ENCODE data around the gene CDCA8. TPM values are rescaled to one million over a fixed set of nuclear protein-coding genes. Genes with fewer than 3 reads are reported as not detected.
A peak's percentile ranks its signal among the peaks of the same experiment; 100 is the strongest.

The CDCA8 gene
- total and polyA plus RNA-seq, 9 donors, result 2.2 to 13.7 (median 11.2) TPM

DNA sequence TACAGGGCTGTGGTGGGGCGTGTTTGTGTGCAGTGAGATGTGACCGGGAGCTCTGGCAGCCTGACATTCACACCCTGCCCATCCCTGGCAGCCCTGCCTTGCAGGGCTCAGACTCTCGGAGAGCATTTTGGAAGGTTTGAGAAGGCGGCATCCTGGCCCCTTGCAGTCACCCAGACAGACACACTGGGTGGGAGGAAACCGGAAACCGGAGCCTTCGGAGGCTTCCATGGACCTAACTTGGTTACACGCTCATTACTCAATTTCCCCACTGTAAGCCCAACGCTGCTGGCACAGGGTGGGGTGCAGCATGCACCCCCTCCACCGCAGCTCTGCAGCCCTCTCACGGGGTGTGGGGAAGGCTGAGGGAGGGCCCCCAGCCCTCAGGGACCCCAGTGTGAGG is 35.4 kb upstream of the CDCA8 start:
- no peak overlapping the region for H3K27ac ChIP-seq (ENCODE audit: low read length)
- WGBS (ENCODE audit: insufficient coverage), result 82% methylated on average over 4 of the region's 11 CpGs
- no peak for DNase-seq
- H3K4me1 ChIP-seq (ENCODE audit: control insufficient read depth, insufficient read depth, low read length), result peaks cover 6% of the 10 kb centered on the region
- H3K4me3 ChIP-seq (ENCODE audit: low read length), result no peak overlapping the region
- peaks cover 22% of the 10 kb centered on the region for H3K27me3 ChIP-seq (ENCODE audit: control insufficient read depth, insufficient read depth, low read length)
- H3K36me3 ChIP-seq (ENCODE audit: control insufficient read depth, insufficient read depth, low read length), result no peaks in the 10 kb centered on the region
- no peaks in the 10 kb centered on the region for H3K9me3 ChIP-seq (replicated peaks; ENCODE audit: control insufficient read depth, low read depth, low read length)

DNA sequence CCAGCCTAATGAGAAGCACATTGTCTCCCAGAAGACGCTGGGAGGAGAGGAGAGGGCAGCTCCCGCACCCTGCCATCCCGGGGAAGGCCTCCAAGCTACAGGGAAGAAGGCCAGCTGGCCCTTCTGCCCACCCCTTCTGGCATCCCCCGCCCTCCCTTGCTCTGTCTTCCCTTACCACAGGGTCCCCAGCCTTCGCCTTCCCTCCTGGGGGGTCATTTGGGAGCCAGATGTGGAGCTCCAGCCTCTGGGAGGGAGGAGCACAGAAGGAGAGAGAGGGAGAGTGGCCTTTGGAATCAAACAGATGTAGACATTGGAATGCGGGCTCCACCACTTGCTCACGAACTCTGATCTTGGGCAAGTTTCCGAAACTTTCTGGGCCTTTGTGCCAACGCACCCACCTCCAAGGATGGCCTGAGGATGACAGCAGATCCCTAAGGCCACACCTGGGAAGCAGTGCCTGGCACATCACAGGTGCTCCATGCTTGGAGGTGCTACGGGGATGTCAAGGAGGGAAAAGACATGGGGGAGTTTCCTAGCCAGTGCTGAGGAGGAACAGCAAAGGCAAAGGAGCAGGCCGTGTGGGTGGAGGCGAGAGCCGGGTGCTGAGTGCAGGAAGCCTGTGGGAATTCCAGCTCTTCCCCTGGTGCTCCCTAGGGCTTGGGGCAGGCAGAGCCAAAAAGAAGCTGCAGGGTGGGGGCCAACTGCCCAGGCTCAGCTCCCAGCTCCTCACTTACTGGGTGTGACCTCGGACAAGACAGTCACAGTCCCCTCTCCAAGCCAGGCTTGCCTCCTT is 34.5 kb upstream of the CDCA8 start:
- Histone ChIP-seq H3K4me1 (ENCODE audit: control insufficient read depth, insufficient read depth, low read length) (peaks cover 9% of the 10 kb centered on the region), H3K9me3 (replicated peaks; ENCODE audit: control insufficient read depth, low read depth, low read length) (no peaks in the 10 kb centered on the region), H3K4me3 (ENCODE audit: low read length) (no peak overlapping the region), H3K27me3 (ENCODE audit: control insufficient read depth, insufficient read depth, low read length) (peaks cover 22% of the 10 kb centered on the region), H3K36me3 (ENCODE audit: control insufficient read depth, insufficient read depth, low read length) (no peaks in the 10 kb centered on the region), H3K27ac (ENCODE audit: low read length) (no peak overlapping the region)
- 49% methylated on average over 7 of the region's 14 CpGs for WGBS (ENCODE audit: insufficient coverage)
- DNase-seq, result no peak

DNA sequence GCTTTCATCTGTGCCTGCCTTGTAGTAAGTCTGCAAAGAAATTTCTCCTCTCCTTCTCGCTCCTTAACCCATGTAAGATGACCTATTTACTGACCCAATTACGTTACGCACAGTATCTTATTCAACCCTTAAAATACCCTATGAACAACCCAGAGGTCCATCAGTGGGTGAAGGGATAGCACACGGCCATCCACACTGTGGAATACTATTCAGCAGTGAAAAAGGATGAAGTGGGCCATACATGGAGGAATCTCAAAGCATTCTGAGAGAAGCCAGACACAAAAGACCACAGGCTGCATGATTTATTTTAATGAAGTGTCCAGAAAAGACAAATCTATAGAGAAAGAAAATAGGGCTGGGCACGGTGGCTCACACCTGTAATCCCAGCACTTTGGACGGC is 33.8 kb upstream of the CDCA8 start:
- no peak overlapping the region for H3K4me3 ChIP-seq (ENCODE audit: low read length)
- WGBS (ENCODE audit: insufficient coverage), result no CpG with 5 or more reads among the region's 6 CpGs
- DNase-seq, result no peak
- H3K36me3 ChIP-seq (ENCODE audit: control insufficient read depth, insufficient read depth, low read length), result no peaks in the 10 kb centered on the region
- H3K4me1 ChIP-seq (ENCODE audit: control insufficient read depth, insufficient read depth, low read length), result peaks cover 9% of the 10 kb centered on the region
- H3K27ac ChIP-seq (ENCODE audit: low read length), result no peak overlapping the region
- no peaks in the 10 kb centered on the region for H3K9me3 ChIP-seq (replicated peaks; ENCODE audit: control insufficient read depth, low read depth, low read length)
- peaks cover 22% of the 10 kb centered on the region for H3K27me3 ChIP-seq (ENCODE audit: control insufficient read depth, insufficient read depth, low read length)

DNA sequence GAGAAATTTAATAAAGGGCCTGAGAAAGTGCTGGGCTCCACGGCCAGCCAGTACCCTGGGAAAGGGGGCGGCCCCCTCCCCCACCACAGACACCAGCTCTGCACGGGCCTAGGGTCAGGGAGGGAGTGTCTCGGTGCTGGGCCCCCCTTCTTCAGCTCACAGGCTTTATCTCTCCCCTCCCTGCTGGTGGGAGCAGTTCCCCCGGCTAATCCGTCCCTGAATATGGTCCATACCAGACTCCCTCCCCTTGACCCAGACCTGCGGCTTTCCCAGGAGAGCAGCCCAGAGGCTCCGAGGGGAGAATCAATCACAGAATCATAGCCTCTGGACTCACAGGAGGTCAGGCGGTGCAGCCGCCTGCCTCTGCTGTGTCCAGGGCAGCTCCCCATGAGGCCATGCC is 31.7 kb upstream of the CDCA8 start:
- Histone ChIP-seq H3K27ac (ENCODE audit: low read length) (no peak overlapping the region), H3K9me3 (replicated peaks; ENCODE audit: control insufficient read depth, low read depth, low read length) (no peaks in the 10 kb centered on the region), H3K36me3 (ENCODE audit: control insufficient read depth, insufficient read depth, low read length) (no peaks in the 10 kb centered on the region), H3K27me3 (ENCODE audit: control insufficient read depth, insufficient read depth, low read length) (peaks cover 21% of the 10 kb centered on the region), H3K4me1 (ENCODE audit: control insufficient read depth, insufficient read depth, low read length) (peaks cover 9% of the 10 kb centered on the region), H3K4me3 (ENCODE audit: low read length) (no peak overlapping the region)
- 24% methylated on average over 8 of the region's 10 CpGs for WGBS (ENCODE audit: insufficient coverage)
- no peak for DNase-seq

DNA sequence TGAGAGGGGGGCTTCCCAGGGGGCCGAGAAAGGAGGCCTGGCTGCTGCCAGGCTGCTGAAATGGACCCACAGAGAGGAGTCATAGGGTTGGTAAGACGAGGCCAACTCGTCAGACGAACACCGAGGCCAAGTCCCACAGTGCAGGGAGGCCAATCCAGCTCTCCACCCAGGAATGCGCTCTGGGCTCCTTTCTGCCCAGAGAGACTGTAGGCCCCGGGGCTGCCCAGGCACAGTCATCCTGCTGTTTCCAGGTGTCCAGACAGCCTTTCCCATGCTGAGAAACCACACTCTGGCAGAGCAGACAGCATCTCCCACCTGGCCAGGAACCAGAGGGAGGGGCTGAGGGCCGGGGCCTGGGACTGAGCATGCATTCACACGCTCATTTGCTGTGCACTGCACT is 30.9 kb upstream of the CDCA8 start:
- DNase-seq, result no peak
- Histone ChIP-seq H3K4me1 (ENCODE audit: control insufficient read depth, insufficient read depth, low read length) (peaks cover 11% of the 10 kb centered on the region), H3K4me3 (ENCODE audit: low read length) (no peak overlapping the region), H3K36me3 (ENCODE audit: control insufficient read depth, insufficient read depth, low read length) (no peaks in the 10 kb centered on the region), H3K27me3 (ENCODE audit: control insufficient read depth, insufficient read depth, low read length) (peaks cover 17% of the 10 kb centered on the region), H3K9me3 (replicated peaks; ENCODE audit: control insufficient read depth, low read depth, low read length) (no peaks in the 10 kb centered on the region), H3K27ac (ENCODE audit: low read length) (no peak overlapping the region)
- WGBS (ENCODE audit: insufficient coverage), result 38% methylated on average over 9 of the region's 9 CpGs

DNA sequence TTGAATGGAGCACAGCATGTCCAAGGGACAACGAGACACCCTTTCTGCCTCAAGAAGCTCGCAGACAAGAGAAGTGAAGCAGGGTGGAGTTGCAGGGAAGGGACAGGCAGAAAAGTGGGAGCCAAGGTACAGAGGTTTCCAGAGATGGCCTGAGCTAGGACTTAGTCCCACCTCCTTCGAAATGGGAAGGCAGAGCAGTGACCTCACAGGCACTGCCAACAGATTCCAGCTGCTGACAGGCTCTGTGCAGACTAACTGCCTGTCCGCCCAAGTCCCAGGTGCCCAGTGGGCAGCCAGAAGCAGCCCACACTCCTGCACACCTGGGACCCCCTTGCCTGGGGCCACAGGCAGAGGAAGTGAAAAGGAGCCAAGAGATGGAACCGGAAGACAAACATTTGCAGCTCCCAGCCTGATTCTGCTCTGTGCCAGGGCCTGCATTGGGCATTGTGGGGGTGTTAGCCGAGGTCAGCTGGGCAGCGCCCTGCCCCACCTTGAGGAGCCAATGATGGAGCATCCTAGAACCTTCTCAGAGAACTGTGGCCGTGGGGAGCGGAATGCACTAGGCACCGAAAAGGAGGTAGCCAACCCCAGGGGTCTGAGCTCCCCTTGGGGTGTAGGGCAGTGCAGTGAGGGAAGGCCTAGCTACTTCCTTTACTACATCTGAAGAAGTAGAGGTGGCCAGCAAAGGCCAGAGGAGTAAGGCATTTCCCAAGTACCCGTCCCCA is 30.1 kb upstream of the CDCA8 start:
- Histone ChIP-seq H3K27ac (ENCODE audit: low read length) (no peak overlapping the region), H3K27me3 (ENCODE audit: control insufficient read depth, insufficient read depth, low read length) (peaks cover 15% of the 10 kb centered on the region), H3K4me3 (ENCODE audit: low read length) (no peak overlapping the region), H3K9me3 (replicated peaks; ENCODE audit: control insufficient read depth, low read depth, low read length) (no peaks in the 10 kb centered on the region), H3K4me1 (ENCODE audit: control insufficient read depth, insufficient read depth, low read length) (peaks cover 13% of the 10 kb centered on the region), H3K36me3 (ENCODE audit: control insufficient read depth, insufficient read depth, low read length) (no peaks in the 10 kb centered on the region)
- 66% methylated on average over 8 of the region's 11 CpGs for WGBS (ENCODE audit: insufficient coverage)
- no peak for DNase-seq

DNA sequence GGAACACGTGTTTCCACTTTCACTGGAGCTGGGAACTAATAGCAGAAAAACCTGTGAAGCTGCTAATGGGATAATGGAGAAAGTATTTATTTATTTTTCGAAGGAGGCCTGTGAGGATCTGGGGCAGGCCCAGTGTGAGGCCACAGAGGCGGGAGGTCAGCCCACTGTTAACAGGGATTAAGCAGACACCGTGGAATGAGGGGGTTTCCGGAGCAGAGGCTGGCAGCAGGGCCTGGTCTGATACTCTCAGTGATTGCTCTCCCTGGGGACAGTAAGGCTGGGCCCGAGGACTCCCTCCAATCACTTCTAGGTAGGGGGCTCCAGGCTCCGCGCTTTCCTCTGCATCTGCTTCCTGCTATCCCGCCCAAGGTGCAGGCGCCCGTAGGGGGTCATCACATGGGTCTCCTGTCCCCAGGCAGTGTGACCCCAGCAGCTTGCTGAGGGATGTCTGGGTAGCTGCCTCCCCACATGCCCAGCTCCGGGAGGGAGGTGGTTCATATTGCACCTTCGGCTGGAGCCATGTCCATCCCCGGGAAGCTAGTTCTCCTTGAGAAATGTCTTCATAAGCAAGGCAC is 28.8 kb upstream of the CDCA8 start:
- Histone ChIP-seq H3K4me1 (ENCODE audit: control insufficient read depth, insufficient read depth, low read length) (peaks cover 15% of the 10 kb centered on the region), H3K36me3 (ENCODE audit: control insufficient read depth, insufficient read depth, low read length) (no peaks in the 10 kb centered on the region), H3K9me3 (replicated peaks; ENCODE audit: control insufficient read depth, low read depth, low read length) (no peaks in the 10 kb centered on the region), H3K27me3 (ENCODE audit: control insufficient read depth, insufficient read depth, low read length) (peaks cover 16% of the 10 kb centered on the region), H3K27ac (ENCODE audit: low read length) (no peak overlapping the region), H3K4me3 (ENCODE audit: low read length) (no peak overlapping the region)
- DNase-seq, result no peak
- 31% methylated on average over 6 of the region's 14 CpGs for WGBS (ENCODE audit: insufficient coverage)

DNA sequence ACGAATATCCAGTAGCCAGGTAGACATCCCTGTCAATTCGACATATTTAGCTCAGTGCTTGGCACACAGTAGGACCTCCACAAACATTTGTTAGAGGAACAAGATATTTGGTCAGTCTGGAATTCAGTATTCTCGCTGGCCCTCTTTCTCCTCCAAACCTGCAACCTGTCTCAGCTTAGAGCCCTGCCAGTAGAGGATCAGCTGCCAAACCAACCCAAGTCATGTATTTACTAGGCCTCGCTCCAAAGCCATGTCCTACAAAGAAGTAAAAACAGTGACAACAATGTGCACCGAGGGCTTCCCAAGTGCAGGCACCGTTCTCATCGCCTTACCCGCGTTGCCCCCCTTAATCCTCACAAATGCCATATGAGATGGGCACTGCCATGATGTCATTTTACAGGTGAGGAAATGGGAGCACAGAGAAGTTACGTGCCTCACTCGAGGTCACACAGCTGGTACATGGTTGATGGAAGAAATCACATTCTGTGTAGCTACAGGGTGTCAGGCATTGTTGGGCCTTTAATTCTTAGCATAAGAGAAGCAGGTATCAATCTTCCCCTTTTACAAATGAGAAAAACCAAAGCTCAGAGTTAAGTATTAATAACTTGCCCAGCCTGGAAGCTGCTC is 26.0 kb upstream of the CDCA8 start:
- no peak overlapping the region for H3K27ac ChIP-seq (ENCODE audit: low read length)
- 62% methylated on average over 2 of the region's 11 CpGs for WGBS (ENCODE audit: insufficient coverage)
- no peaks in the 10 kb centered on the region for H3K9me3 ChIP-seq (replicated peaks; ENCODE audit: control insufficient read depth, low read depth, low read length)
- H3K4me3 ChIP-seq (ENCODE audit: low read length), result no peak overlapping the region
- H3K27me3 ChIP-seq (ENCODE audit: control insufficient read depth, insufficient read depth, low read length), result peaks cover 17% of the 10 kb centered on the region
- H3K36me3 ChIP-seq (ENCODE audit: control insufficient read depth, insufficient read depth, low read length), result no peaks in the 10 kb centered on the region
- peak; percentile 30 for DNase-seq
- H3K4me1 ChIP-seq (ENCODE audit: control insufficient read depth, insufficient read depth, low read length), result peaks cover 15% of the 10 kb centered on the region

DNA sequence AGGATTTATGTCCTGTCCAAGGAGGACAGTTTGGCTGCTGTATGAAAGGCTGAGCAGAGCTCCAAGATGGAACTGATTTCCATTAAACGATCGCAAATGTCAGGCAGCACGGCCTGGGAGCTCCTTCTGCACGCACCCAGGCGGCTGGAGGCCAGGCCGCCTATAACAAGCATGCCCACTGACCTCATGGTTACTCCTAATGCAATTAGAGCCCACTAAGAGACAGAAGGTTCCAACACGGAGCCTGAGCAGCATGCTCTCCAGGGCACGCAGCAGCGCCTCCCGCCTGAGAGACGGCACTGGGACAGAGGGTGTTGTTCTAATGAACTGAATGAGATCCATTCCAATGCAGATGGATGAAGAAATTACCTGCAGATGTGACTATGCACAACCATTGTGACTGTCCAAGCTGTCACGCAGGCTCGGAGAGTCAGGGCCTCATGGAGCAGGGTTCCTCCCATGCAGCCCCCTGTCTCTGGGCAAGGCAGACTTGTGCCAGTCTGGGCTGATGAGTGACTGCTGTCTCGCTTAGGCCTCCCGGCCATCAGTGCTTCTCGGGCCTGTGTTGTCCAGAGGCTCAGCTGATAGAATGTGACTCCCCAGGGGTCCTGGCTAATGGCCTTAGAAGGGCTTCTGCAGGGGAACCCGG is 25.2 kb upstream of the CDCA8 start:
- DNase-seq, result peak; percentile 71
- no peaks in the 10 kb centered on the region for H3K9me3 ChIP-seq (replicated peaks; ENCODE audit: control insufficient read depth, low read depth, low read length)
- WGBS (ENCODE audit: insufficient coverage), result 10% methylated on average over 16 of the region's 17 CpGs
- peaks cover 21% of the 10 kb centered on the region for H3K27me3 ChIP-seq (ENCODE audit: control insufficient read depth, insufficient read depth, low read length)
- no peak overlapping the region for H3K4me3 ChIP-seq (ENCODE audit: low read length)
- H3K27ac ChIP-seq (ENCODE audit: low read length), result no peak overlapping the region
- no peaks in the 10 kb centered on the region for H3K36me3 ChIP-seq (ENCODE audit: control insufficient read depth, insufficient read depth, low read length)
- H3K4me1 ChIP-seq (ENCODE audit: control insufficient read depth, insufficient read depth, low read length), result peaks cover 12% of the 10 kb centered on the region

Measured in muscle of leg (tissue), 11 donors.